Motor neuron (in vitro differentiated cells): Measurements from ENCODE around the gene SSTR4. TPM values are rescaled to one million over a fixed set of nuclear protein-coding genes. Genes with fewer than 3 reads are reported as not detected.

Source experiments
- ATAC-seq, 8 experiments: fragments of 200-7000 bp; cut with Tn5 transposase; replicated peaks in 6 of 8; 2 replicates each; pipeline ENCODE4 v1.8.0; 2021; ENCODE audit warnings: mild to moderate bottlenecking in 8 of 8, moderate library complexity in 8 of 8
- H3K27ac ChIP-seq, 2 donors: fragments of 250-450 bp; sonication (Bioruptor Pico); 2 replicates each; pipeline ENCODE4 v1.9.0; 2021; ENCODE audit warnings: antibody characterized with exemption in 2 of 2, mild to moderate bottlenecking in 2 of 2, moderate library complexity in 1 of 2
- H3K4me1 ChIP-seq, 2 donors: fragments of 250-450 bp; sonication (Bioruptor Pico); replicated peaks in 1 of 2; 2 replicates each; pipeline ENCODE4 v1.6.1; 2021; ENCODE audit warnings: antibody characterized with exemption in 2 of 2, mild to moderate bottlenecking in 2 of 2, moderate library complexity in 1 of 2
- H3K4me3 ChIP-seq, 5 donors: fragments of 250-450 bp; sonication (Bioruptor Pico); 2 replicates each; pipeline ENCODE4 v1.9.0; 2021; ENCODE audit warnings: antibody characterized with exemption in 5 of 5, mild to moderate bottlenecking in 5 of 5, moderate library complexity in 4 of 5
- WGBS, 10 experiments: fragments of 450-650 bp; shearing (Covaris generic); methylation state at CpG; one replicate each; pipeline ENCODE4 v1.0.0; 2022; 5-methylcytosine and 5-hydroxymethylcytosine counted together
- in situ Hi-C, 9 experiments: fragments of 400-800 bp; cut with MboI; loops; one replicate each; pipeline ENCODE4 v1.15.0; 2021; ENCODE audit warnings: low sequenced_read_pairs in 9 of 9, low pct_unique_long_range_greater_than_20kb in 2 of 9; ENCODE audit not compliant: unreplicated experiment in 9 of 9
- total RNA-seq, 8 experiments: library from RNA; unstranded; fragments of 300-600 nt; gene quantifications; 2 replicates each; pipeline versions ENCODE4 v1.2.3 to v1.2.4, GENCODE V29; 2022

SSTR4 gene
- total RNA-seq, 8 experiments from 2014 or later: 0.13 to 0.62 (median 0.35) TPM; not detected in 4

GRCh38 chr20:23065266-23066201, 30.4 kb downstream of the SSTR4 start:
- in situ Hi-C loops: no loop called here
- no peak overlapping the region for H3K4me3 ChIP-seq
- 0 to 78% (median 53%) methylated on average over 1 to 9 of the region's 9 CpGs; no CpG with 5 or more reads in 1 of the 10 experiments for WGBS, 10 experiments
- ATAC-seq: no peak
- H3K4me1 ChIP-seq: peaks cover 0 to 10% of the 10 kb centered on the region in 2 donors
- H3K27ac ChIP-seq: no peak overlapping the region

DNA sequence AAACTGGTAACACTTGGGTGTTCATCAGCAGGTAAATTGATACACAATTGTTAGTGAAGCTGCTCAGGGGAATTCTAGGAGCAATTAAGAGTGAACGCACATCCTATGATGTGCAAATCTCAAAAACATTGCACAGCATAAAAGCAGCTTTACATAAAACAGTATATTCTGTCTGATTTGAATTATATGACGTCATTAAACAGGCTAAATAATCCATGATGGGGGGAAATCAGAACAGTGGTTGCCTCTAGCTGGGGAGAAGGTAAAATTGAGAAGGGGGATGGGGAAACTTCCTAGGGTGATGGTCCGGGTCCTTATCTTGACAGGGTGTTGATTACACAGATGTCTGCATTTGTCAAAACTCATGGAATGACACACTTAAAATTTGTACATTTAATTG, 31.7 kb downstream of the SSTR4 start:
- 29 to 100% (median 85%) methylated on average over 1 to 3 of the region's 3 CpGs; no CpG with 5 or more reads in 2 of the 10 experiments for whole genome bisulfite sequencing, 10 experiments
- ATAC-seq: no peak
- in situ Hi-C loops: no loop called here
- no peak overlapping the region for H3K4me3 ChIP-seq
- H3K27ac ChIP-seq: no peak overlapping the region
- H3K4me1 ChIP-seq: peaks cover 0 to 10% of the 10 kb centered on the region in 2 donors

- ATAC-seq: no peak
- H3K4me1 ChIP-seq: peaks cover 0 to 20% of the 10 kb centered on the region in 2 donors
- 80 to 100% (median 100%) methylated on average over 1 of the region's 1 CpG; no CpG with 5 or more reads in 4 of the 10 experiments for WGBS, 10 experiments
- H3K27ac ChIP-seq: no peak overlapping the region
- no peak overlapping the region for H3K4me3 ChIP-seq
- in situ Hi-C loops: no loop called here
Observed at GRCh38 chr20:23068283-23068682, 33.2 kb downstream of the SSTR4 start.

GRCh38 chr20:23069108-23069507, 34.0 kb downstream of the SSTR4 start:
- in situ Hi-C loops: no loop called here
- Histone ChIP-seq H3K27ac (no peak overlapping the region), H3K4me1 (peaks cover 0 to 20% of the 10 kb centered on the region in 2 donors), H3K4me3 (no peak overlapping the region)
- ATAC-seq: no peak
- WGBS, 10 experiments: 28 to 100% (median 77%) methylated on average over 1 to 2 of the region's 2 CpGs

GRCh38 chr20:23071398-23071797, 36.3 kb downstream of the SSTR4 start:
- 7 to 100% (median 61%) methylated on average over 1 to 3 of the region's 3 CpGs for WGBS, 10 experiments
- Histone ChIP-seq H3K4me1 (peaks cover 0 to 10% of the 10 kb centered on the region in 2 donors), H3K27ac (no peak overlapping the region), H3K4me3 (no peak overlapping the region)
- in situ Hi-C loops: no loop called here
- peak in 2 of 8 experiments; percentile 17 to 91 for ATAC-seq

- Histone ChIP-seq H3K27ac (no peak overlapping the region), H3K4me1 (peaks cover 0 to 10% of the 10 kb centered on the region in 2 donors), H3K4me3 (no peak overlapping the region)
- in situ Hi-C loops: no loop called here
- 48 to 79% (median 69%) methylated on average over 1 to 4 of the region's 4 CpGs for WGBS, 10 experiments
- no peak for ATAC-seq
Observed at GRCh38 chr20:23071996-23072395, 36.9 kb downstream of the SSTR4 start.

- no peak overlapping the region for H3K27ac ChIP-seq
- in situ Hi-C loops: no loop called here
- 75 to 93% (median 88%) methylated on average over 3 to 9 of the region's 11 CpGs; no CpG with 5 or more reads in 1 of the 10 experiments for WGBS, 10 experiments
- H3K4me3 ChIP-seq: no peak overlapping the region
- no peak for ATAC-seq
- H3K4me1 ChIP-seq: peaks cover 0 to 11% of the 10 kb centered on the region in 2 donors
Observed at GRCh38 chr20:23072892-23073586, 37.9 kb downstream of the SSTR4 start.

DNA sequence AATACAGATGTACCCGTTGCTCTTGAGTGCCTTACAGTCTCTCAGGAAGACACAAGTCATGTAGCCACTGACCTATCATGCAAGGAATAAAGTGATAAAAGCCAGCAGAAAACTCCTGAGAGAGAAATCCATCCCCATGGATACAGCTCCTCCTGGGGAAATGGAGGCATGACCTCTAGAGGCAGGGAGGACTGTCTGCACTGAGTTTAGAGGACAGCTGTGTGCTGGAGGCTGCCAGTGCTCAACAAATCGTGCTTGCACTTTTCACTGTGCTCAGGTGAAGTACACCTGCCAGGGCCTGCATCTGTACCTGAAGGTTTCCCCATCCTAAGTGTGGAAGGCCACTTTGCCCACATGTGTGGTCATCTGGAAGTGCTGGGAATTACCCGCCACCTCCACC, 38.9 kb downstream of the SSTR4 start:
- 0 to 83% (median 71%) methylated on average over 1 to 2 of the region's 3 CpGs; no CpG with 5 or more reads in 5 of the 10 experiments for WGBS, 10 experiments
- Histone ChIP-seq H3K27ac (no peak overlapping the region), H3K4me3 (no peak overlapping the region), H3K4me1 (peaks cover under 1 to 21% of the 10 kb centered on the region in 2 donors)
- ATAC-seq: no peak
- in situ Hi-C loops: no loop called here

GRCh38 chr20:23077277-23077676, 42.2 kb downstream of the SSTR4 start:
- in situ Hi-C loops: no loop called here
- H3K4me3 ChIP-seq: no peak overlapping the region
- H3K27ac ChIP-seq: no peak overlapping the region
- peaks cover 8 to 20% of the 10 kb centered on the region in 2 donors for H3K4me1 ChIP-seq
- ATAC-seq: no peak
- WGBS, 10 experiments: 60 to 95% (median 80%) methylated on average over 1 to 4 of the region's 4 CpGs; no CpG with 5 or more reads in 7 of the 10 experiments

- in situ Hi-C loops: no loop called here
- peak overlapping the region in 1 of 2 donors; percentile 36 for H3K27ac ChIP-seq
- WGBS, 10 experiments: 7 to 53% (median 41%) methylated on average over 1 to 5 of the region's 5 CpGs; no CpG with 5 or more reads in 1 of the 10 experiments
- peaks cover 8 to 13% of the 10 kb centered on the region in 2 donors for H3K4me1 ChIP-seq
- peak in 7 of 8 experiments; percentile 31 to 92 (median 88) for ATAC-seq
- H3K4me3 ChIP-seq: no peak overlapping the region
Observed at GRCh38 chr20:23078351-23079015, 43.4 kb downstream of the SSTR4 start.

- Histone ChIP-seq H3K4me1 (peaks cover 8 to 13% of the 10 kb centered on the region in 2 donors), H3K27ac (peak overlapping the region in 1 of 2 donors; percentile 36), H3K4me3 (no peak overlapping the region)
- in situ Hi-C loops: no loop called here
- WGBS, 10 experiments: 38 to 73% (median 52%) methylated on average over 1 to 4 of the region's 6 CpGs; no CpG with 5 or more reads in 4 of the 10 experiments
- ATAC-seq: peak in 5 of 8 experiments; percentile 94 to 97 (median 95)
Observed at GRCh38 chr20:23079016-23079351, 43.9 kb downstream of the SSTR4 start.

DNA sequence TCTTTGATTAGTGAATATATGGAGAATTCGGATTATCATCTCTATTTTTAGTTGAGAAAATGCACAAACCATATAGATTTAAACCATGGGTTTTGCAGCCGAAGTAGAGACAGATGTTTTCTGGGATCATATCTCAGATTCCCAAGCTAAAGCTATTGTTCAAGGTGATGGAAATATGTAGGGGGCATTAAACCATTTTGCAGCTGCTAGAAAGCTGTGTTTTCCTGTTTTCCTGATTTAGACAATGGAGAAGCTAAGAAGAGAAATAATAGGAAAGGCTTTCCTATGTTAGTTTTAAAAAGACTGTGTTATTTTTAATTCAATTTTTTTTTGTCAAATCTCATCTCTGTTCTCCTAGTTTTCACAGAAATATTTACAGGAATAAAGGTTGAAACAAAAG, 44.8 kb downstream of the SSTR4 start:
- ATAC-seq: no peak
- 0 to 100% (median 58%) methylated on average over 1 to 2 of the region's 2 CpGs for WGBS, 10 experiments
- in situ Hi-C loops: no loop called here

More for the DNA sequence above, 44.8 kb downstream of the SSTR4 start:
- Histone ChIP-seq H3K4me1 (peaks cover 8 to 13% of the 10 kb centered on the region in 2 donors), H3K4me3 (no peak overlapping the region), H3K27ac (no peak overlapping the region)
